ENCODE data around the gene WHAMM. TPM values are rescaled to one million over a fixed set of nuclear protein-coding genes. Genes with fewer than 3 reads are reported as not detected.

WHAMM gene
- polyA plus RNA-seq, 2 of the 4 experiments (the other 2 are of a cell fraction) = 5.1 to 5.6 TPM

DNA sequence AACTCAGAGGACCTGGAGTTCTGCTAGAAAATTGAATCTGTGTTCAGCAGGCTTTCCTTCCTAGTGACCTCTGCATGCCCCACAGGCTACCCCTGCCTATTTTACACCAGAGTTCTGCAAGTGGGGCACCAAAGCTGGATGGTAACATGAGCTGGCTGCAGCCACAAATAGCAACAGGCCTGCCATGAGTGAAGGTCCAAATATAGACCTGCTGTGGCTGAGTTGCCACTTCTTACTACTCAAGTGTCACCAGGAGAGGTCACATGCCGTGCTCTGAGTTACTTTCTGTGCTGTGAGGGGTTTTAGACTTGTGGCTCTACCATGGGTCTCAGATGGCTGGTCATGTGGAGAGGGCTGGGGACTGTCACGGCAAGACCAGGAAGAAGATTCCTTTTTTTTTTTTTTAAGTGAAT is 3.4 kb upstream of the WHAMM start, which contains the start of gene FSD2:
Gene FSD2, minus strand, starts transcription at position 76 of the 413 bp plus-strand sequence. CDS start 18,679 bp downstream, outside the sequence.
- ChIA-PET POLR2A (no interaction called here), CTCF (no interaction called here)
- Histone ChIP-seq H3K27ac (no peak within 1 kb of the TSS), H3K4me3 (no peak within 1 kb of the TSS), H3K9me3 (no peaks in the 10 kb centered on the region), H3K4me1 (peaks cover 6% of the 10 kb centered on the region; the same call in 1 of the 3 replicates), H3K4me2 (no peak within 1 kb of the TSS)
- 44% methylated on average over 2 of the region's 2 CpGs for WGBS (ENCODE audit: missing lambda C conversion rate)
- ATAC-seq = no peak
- no peak for FAIRE-seq
- DNase-seq (ENCODE audit: low read depth in 1 of 2, low spot score in 1 of 2) = no peak
- no peak for TF ChIP-seq ESRRA (IDR thresholded peaks at IDR 0.05; ENCODE audit: borderline replicate concordance, low read length)
- TF ChIP-seq, protein P1, sequence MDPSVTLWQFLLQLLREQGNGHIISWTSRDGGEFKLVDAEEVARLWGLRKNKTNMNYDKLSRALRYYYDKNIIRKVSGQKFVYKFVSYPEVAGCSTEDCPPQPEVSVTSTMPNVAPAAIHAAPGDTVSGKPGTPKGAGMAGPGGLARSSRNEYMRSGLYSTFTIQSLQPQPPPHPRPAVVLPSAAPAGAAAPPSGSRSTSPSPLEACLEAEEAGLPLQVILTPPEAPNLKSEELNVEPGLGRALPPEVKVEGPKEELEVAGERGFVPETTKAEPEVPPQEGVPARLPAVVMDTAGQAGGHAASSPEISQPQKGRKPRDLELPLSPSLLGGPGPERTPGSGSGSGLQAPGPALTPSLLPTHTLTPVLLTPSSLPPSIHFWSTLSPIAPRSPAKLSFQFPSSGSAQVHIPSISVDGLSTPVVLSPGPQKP (IDR thresholded peaks at IDR 0.05; ENCODE audit: low read depth, low read length) = no peak

DNA sequence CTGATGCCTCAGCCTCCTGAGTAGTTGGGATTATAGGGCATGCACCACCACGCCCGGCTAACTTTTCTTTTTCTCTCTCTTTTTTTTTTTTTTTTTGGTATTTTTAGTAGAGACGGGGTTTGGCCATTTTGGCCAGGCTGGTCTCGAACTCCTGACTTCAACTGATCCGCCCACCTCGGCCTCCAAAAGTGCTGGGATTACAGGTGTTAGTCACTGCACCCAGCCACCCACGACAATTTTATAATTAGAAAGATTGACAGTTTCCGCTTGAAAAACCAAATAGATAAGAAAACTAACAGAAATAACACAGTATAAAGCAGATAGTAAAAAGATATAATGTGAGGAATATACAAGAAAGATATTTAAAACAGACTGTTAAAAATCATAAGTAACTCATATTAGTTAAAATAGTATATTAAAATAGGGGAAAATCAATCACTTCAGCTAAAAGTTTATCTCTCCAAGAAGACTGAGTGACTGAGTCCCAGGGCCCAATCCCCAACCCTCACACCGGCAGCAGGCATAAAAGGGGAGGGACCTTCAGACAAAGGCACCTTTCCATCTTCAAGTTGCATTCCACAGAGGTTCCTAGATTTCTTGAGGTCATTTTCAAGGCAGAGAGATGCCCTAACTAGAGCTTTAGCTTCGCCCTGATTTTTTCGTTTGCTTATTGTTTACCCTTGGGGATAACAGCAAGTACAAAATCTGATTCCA is 1.4 kb upstream of the WHAMM start:
- TF ChIP-seq CEBPB (IDR thresholded peaks at IDR 0.05) (no peak), EHMT2 (IDR thresholded peaks at IDR 0.05; ENCODE audit: low read depth) (no peak), MYC (IDR thresholded peaks at IDR 0.05; ENCODE audit: borderline replicate concordance, low read length) (no peak), SMC3 (IDR thresholded peaks at IDR 0.05) (no peak), ZC3H11A (IDR thresholded peaks at IDR 0.05) (no peak), CHD4 (IDR thresholded peaks at IDR 0.05; ENCODE audit: borderline replicate concordance) (no peak), BHLHE40 (IDR thresholded peaks at IDR 0.05; ENCODE audit: low read depth, low read length) (no peak)
- TF ChIP-seq, protein P2, sequence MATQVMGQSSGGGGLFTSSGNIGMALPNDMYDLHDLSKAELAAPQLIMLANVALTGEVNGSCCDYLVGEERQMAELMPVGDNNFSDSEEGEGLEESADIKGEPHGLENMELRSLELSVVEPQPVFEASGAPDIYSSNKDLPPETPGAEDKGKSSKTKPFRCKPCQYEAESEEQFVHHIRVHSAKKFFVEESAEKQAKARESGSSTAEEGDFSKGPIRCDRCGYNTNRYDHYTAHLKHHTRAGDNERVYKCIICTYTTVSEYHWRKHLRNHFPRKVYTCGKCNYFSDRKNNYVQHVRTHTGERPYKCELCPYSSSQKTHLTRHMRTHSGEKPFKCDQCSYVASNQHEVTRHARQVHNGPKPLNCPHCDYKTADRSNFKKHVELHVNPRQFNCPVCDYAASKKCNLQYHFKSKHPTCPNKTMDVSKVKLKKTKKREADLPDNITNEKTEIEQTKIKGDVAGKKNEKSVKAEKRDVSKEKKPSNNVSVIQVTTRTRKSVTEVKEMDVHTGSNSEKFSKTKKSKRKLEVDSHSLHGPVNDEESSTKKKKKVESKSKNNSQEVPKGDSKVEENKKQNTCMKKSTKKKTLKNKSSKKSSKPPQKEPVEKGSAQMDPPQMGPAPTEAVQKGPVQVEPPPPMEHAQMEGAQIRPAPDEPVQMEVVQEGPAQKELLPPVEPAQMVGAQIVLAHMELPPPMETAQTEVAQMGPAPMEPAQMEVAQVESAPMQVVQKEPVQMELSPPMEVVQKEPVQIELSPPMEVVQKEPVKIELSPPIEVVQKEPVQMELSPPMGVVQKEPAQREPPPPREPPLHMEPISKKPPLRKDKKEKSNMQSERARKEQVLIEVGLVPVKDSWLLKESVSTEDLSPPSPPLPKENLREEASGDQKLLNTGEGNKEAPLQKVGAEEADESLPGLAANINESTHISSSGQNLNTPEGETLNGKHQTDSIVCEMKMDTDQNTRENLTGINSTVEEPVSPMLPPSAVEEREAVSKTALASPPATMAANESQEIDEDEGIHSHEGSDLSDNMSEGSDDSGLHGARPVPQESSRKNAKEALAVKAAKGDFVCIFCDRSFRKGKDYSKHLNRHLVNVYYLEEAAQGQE (IDR thresholded peaks at IDR 0.05) = no peak
- ATAC-seq (no peak), FAIRE-seq (no peak), DNase-seq (ENCODE audit: low read depth in 1 of 2, low spot score in 1 of 2) (no peak)
- H3K4me3 ChIP-seq = no peak overlapping the region
- CTCF ChIA-PET = interaction anchor here (0.7 to 2.4 kb wide), 5 partner anchors 8 to 268 kb away, joined by 3 to 6 read pairs (median 3); partner anchors contain the start of gene RPS17
- H3K9me3 ChIP-seq = no peaks in the 10 kb centered on the region
- 79% methylated on average over 11 of the region's 11 CpGs for WGBS (ENCODE audit: missing lambda C conversion rate)
- H3K27ac ChIP-seq = no peak overlapping the region; a peak in 1 of 6 replicates
- H3K4me1 ChIP-seq = peaks cover 17% of the 10 kb centered on the region
- POLR2A ChIA-PET = interaction anchor here (0.9 kb wide), 2 partner anchors 58 to 268 kb away, joined by 3 to 4 read pairs; partner anchors contain the start of gene RPS17
- peak overlapping the region; percentile 77; the same call in 2 of the 3 replicates for H3K4me2 ChIP-seq

DNA sequence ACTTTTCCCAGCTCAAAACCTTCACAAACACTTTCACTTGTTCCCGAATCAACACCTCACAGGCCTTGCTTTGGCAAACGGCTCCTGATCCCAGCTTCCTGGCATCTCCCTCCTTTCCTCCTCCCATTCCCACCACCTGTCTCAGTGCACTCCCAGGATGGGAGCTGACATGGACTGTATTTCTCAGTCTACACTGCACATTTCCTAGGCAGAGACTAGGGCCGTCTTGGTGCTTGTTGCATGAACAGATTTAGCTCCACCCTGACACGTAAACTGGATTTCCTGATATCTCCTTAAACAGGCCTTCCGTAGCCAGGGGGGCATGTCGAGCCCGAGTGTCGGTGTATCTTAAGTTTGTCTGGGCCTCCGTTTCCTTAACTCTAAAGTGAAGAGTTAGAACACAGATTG is 790 bp upstream of the WHAMM start:
- no peak for DNase-seq (ENCODE audit: low read depth in 1 of 2, low spot score in 1 of 2)
- Histone ChIP-seq H3K4me2 (peak overlapping the region; percentile 77), H3K4me1 (peaks cover 17% of the 10 kb centered on the region), H3K4me3 (peak overlapping the region; percentile 65; the same call in 2 of the 3 replicates), H3K9me3 (no peaks in the 10 kb centered on the region), H3K27ac (peak overlapping the region; percentile 34 to 78; a peak in 5 of 6 replicates)
- FAIRE-seq = no peak
- TF ChIP-seq RCOR1 (IDR thresholded peaks at IDR 0.05; ENCODE audit: low read depth, low read length) (no peak), MAFK (IDR thresholded peaks at IDR 0.05; ENCODE audit: partially characterized antibody) (no peak), CEBPB (IDR thresholded peaks at IDR 0.05) (no peak), KDM5A (IDR thresholded peaks at IDR 0.05) (no peak), NR3C1 (IDR thresholded peaks at IDR 0.05) (no peak), CHD2 (IDR thresholded peaks at IDR 0.05; ENCODE audit: low read length, partially characterized antibody) (no peak)
- TF ChIP-seq, protein P3, sequence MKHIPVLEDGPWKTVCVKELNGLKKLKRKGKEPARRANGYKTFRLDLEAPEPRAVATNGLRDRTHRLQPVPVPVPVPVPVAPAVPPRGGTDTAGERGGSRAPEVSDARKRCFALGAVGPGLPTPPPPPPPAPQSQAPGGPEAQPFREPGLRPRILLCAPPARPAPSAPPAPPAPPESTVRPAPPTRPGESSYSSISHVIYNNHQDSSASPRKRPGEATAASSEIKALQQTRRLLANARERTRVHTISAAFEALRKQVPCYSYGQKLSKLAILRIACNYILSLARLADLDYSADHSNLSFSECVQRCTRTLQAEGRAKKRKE (CRISPR knock-in tag; IDR thresholded peaks at IDR 0.05; ENCODE audit: low read depth) = no peak
- TF ChIP-seq, protein P4, sequence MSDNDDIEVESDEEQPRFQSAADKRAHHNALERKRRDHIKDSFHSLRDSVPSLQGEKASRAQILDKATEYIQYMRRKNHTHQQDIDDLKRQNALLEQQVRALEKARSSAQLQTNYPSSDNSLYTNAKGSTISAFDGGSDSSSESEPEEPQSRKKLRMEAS (IDR thresholded peaks at IDR 0.05) = no peak
- 60% methylated on average over 9 of the region's 9 CpGs for WGBS (ENCODE audit: missing lambda C conversion rate)
- ChIA-PET CTCF (interaction anchor here (0.6 to 2.4 kb wide), 7 partner anchors 9 to 369 kb away, joined by 3 to 6 read pairs (median 3); partner anchors contain the start of gene RPS17), POLR2A (interaction anchor here (0.9 kb wide), 2 partner anchors 58 to 268 kb away, joined by 3 to 4 read pairs; partner anchors contain the start of gene RPS17)
- ATAC-seq = no peak
